Measurements from ENCODE around the gene PUSL1.

DNA sequence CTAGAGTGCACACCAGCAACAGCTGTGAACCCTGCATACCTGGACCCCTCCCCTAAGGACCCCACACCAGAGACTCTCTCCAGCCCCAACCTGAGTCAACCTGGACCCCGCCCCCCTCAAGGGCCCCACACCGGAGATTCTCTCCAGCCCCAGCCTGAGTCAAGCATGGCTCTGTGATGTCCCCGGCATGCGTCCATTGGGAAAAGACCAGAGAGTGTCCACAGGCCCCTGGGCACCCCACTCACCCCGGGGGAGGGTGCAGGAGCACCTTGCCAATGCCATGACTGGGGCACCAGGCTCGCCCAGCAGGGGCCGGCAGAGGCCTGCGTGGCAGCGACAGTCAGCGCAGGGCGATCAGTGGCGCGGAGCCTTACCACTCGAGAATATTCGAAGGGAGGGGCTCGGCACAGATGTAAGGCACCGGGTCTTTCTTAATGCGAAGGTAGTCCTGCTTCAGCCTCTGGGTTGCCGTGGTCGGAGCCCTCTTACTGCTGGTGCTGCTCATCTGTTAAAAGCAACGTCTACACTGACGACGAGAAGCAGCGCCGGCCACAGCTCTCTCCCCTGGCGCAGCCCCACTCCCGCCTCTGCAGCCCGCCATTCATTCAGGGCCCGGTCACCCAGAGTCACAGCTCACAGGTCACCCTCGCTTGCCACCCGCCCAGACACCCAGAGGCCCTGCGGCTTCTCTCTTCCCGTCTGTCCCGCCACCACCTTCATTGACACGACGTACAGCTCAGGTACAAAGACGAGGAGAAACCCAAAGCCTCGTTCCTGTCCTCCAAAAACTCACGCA lies 40.7 kb upstream of the PUSL1 start:
- no peak for TF ChIP-seq SMC3 (IDR thresholded peaks at IDR 0.05; ENCODE audit: low read depth, low read length)
- TF ChIP-seq, protein P1, sequence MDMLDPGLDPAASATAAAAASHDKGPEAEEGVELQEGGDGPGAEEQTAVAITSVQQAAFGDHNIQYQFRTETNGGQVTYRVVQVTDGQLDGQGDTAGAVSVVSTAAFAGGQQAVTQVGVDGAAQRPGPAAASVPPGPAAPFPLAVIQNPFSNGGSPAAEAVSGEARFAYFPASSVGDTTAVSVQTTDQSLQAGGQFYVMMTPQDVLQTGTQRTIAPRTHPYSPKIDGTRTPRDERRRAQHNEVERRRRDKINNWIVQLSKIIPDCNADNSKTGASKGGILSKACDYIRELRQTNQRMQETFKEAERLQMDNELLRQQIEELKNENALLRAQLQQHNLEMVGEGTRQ (IDR thresholded peaks at IDR 0.05; ENCODE audit: low read depth, low read length): no peak
- TF ChIP-seq, protein P2, sequence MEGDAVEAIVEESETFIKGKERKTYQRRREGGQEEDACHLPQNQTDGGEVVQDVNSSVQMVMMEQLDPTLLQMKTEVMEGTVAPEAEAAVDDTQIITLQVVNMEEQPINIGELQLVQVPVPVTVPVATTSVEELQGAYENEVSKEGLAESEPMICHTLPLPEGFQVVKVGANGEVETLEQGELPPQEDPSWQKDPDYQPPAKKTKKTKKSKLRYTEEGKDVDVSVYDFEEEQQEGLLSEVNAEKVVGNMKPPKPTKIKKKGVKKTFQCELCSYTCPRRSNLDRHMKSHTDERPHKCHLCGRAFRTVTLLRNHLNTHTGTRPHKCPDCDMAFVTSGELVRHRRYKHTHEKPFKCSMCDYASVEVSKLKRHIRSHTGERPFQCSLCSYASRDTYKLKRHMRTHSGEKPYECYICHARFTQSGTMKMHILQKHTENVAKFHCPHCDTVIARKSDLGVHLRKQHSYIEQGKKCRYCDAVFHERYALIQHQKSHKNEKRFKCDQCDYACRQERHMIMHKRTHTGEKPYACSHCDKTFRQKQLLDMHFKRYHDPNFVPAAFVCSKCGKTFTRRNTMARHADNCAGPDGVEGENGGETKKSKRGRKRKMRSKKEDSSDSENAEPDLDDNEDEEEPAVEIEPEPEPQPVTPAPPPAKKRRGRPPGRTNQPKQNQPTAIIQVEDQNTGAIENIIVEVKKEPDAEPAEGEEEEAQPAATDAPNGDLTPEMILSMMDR (conservative IDR thresholded peaks at IDR 0.05; ENCODE audit: low read depth, low read length): no peak
- no peak for TF ChIP-seq POLR2A (IDR thresholded peaks at IDR 0.05; ENCODE audit: low read depth, low read length)
- TF ChIP-seq RAD21 (IDR thresholded peaks at IDR 0.05; ENCODE audit: low read length): no peak
- no peak for TF ChIP-seq BHLHE40 (IDR thresholded peaks at IDR 0.05; ENCODE audit: low read depth, low read length)
- no peak for TF ChIP-seq MXI1 (IDR thresholded peaks at IDR 0.05; ENCODE audit: borderline replicate concordance, low read depth, low read length)
- TF ChIP-seq MAFK (IDR thresholded peaks at IDR 0.05; ENCODE audit: low read depth, low read length): no peak
- no peak for TF ChIP-seq CEBPB (IDR thresholded peaks at IDR 0.05; ENCODE audit: low read depth, low read length)
- no peak for TF ChIP-seq FOS (IDR thresholded peaks at IDR 0.05; ENCODE audit: low read depth, low read length)
- TF ChIP-seq NFE2L2 (IDR thresholded peaks at IDR 0.05; ENCODE audit: low read depth, low read length): no peak
- TF ChIP-seq CHD1 (IDR thresholded peaks at IDR 0.05; ENCODE audit: low read depth, low read length): no peak
- TF ChIP-seq, protein P3, sequence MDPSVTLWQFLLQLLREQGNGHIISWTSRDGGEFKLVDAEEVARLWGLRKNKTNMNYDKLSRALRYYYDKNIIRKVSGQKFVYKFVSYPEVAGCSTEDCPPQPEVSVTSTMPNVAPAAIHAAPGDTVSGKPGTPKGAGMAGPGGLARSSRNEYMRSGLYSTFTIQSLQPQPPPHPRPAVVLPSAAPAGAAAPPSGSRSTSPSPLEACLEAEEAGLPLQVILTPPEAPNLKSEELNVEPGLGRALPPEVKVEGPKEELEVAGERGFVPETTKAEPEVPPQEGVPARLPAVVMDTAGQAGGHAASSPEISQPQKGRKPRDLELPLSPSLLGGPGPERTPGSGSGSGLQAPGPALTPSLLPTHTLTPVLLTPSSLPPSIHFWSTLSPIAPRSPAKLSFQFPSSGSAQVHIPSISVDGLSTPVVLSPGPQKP (IDR thresholded peaks at IDR 0.05; ENCODE audit: borderline replicate concordance, low read depth, low read length): no peak
